ENCODE data around the gene ABHD5. TPM values are rescaled to one million over a fixed set of nuclear protein-coding genes. Genes with fewer than 3 reads are reported as not detected.
"Not testable (repeated sequence)": the region's sequence is repeated elsewhere in the genome, so short reads cannot be mapped to it uniquely, and the experiment has no call there.

ABHD5 gene
- total RNA-seq (10 to 100 TPM; 18.2 to 23.5 (median 21.2) TPM), polyA plus RNA-seq (11.2 TPM)
- long read RNA-seq, donor 1, full-length matches to known transcripts, result 38 of 46 reads
- long read RNA-seq, donor 1, partial matches to known transcripts, result 2 of 46 reads
- long read RNA-seq, donor 1, other reads (novel, unspliced or antisense), result 6 of 46 reads
- long read RNA-seq, donor 2, full-length matches to known transcripts, result 24 of 27 reads
- long read RNA-seq, donor 2, partial matches to known transcripts, result 3 of 27 reads
- long read RNA-seq, donor 2, other reads (novel, unspliced or antisense), result 0 of 27 reads
- long read RNA-seq, donor 3, full-length matches to known transcripts, result 78 of 88 reads
- long read RNA-seq, donor 3, partial matches to known transcripts, result 1 of 88 reads
- long read RNA-seq, donor 3, other reads (novel, unspliced or antisense), result 9 of 88 reads
- long read RNA-seq, donor 4, full-length matches to known transcripts, result 23 of 28 reads
- long read RNA-seq, donor 4, partial matches to known transcripts, result 3 of 28 reads
- long read RNA-seq, donor 4, other reads (novel, unspliced or antisense), result 2 of 28 reads

DNA sequence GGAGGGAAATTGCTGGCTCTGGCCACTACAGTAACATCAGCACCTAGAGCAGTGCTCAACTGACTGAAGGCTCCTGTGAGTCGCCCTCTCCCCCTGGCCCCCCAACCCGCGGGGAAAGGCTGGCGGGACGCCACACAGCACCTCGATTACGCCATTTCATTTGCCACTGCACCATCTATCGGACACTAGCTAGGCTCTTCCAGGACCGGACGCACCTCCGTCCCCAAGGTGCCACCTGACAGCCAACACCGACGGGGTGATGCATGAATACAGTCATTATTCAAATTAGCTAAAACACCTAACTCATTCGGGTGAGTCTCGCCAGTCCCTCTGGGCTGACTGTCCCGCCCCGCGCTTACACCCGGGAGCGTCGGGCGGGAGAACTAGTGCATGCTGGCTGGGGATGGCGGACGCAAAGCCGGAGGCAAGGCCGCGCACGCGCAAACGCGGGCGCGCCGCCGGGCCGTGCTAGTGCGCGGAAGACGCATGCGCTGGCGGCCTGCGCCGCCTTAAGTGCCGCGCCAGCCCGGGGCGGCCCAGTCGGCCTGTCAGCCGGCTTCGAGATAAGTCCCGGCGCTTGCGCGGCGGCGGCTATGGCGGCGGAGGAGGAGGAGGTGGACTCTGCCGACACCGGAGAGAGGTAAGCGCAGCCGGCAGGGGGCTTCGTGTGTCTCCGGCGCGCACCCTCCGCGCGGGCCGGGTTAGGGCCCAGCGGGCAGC lies at the start of gene ABHD5:
Gene ABHD5, plus strand, starts transcription at position 539 of the 720 bp plus-strand sequence. Its CDS starts 55 bp downstream, at position 594.
- WGBS, result 1% methylated on average over 71 of the region's 71 CpGs
- intact Hi-C loops (cut with DNase I), result loop anchor here in 1 of 4 donors (5.0 kb wide), 1 partner anchor 68 kb away; the partner anchor contains the start of gene ANO10

DNA sequence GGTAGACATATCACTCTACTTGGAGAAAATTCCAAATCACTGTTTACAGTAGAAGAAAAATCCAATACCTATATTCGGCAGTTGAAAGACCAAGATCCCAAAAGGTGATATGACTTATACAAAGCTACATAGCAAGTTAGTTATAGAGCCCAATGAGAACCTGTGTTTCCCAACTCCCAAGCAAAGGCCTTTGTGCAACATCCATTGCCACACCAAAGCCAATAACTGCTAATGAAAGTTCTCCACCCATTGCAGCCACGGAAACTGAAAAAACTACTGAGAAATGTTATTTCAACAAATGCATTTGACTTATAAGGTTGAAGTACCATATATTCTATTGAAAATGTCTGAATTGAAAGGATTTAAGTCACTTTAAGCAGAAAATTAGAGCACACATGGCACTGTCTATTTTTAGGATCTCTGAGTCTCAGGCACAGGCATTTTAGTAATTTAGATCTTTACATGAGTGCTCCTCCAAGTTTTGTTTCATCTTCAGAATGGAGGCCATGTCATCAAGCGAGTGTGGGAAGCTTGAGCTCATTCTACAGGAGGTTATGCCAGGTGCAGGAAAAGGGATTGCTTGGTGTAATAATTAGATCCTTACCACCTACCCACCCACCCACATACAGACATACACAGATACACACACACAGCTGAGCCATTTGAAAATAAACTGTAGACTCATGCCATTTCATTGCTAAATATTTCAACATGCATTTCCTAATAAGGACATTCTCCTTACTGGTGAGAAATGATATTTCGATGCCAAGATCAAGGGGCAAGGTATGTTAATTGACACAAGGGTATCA lies 49.2 kb upstream of the ABHD5 start:
- H3K9me3 ChIP-seq (ENCODE audit: control insufficient read depth, low read length), result no peaks in the 10 kb centered on the region
- no peak overlapping the region for H3K27ac ChIP-seq (ENCODE audit: low read length)
- WGBS, result 83% methylated on average over 4 of the region's 4 CpGs
- no peak for ATAC-seq
- no peak overlapping the region for H3K4me3 ChIP-seq (ENCODE audit: low read length)
- H3K4me1 ChIP-seq (ENCODE audit: control insufficient read depth, insufficient read depth, low read length), result no peaks in the 10 kb centered on the region
- intact Hi-C loops (cut with DNase I), result no loop called here
- no peak for DNase-seq
- H3K27me3 ChIP-seq (ENCODE audit: control insufficient read depth, insufficient read depth), result no peaks in the 10 kb centered on the region

More for the DNA sequence above, at the start of gene ABHD5:
- peak within 1 kb of the TSS; percentile 71 for H3K27ac ChIP-seq (ENCODE audit: low read length)
- ATAC-seq (peak; percentile 97 to 98), DNase-seq (peak; percentile 93 to 97 (median 97))
- H3K4me3 ChIP-seq (ENCODE audit: low read length), result peak within 1 kb of the TSS; percentile 77
- no peaks in the 10 kb centered on the region for H3K27me3 ChIP-seq (ENCODE audit: control insufficient read depth, insufficient read depth)
- H3K9me3 ChIP-seq (ENCODE audit: control insufficient read depth, low read length), result no peaks in the 10 kb centered on the region
- no peaks in the 10 kb centered on the region for H3K4me1 ChIP-seq (ENCODE audit: control insufficient read depth, insufficient read depth, low read length)

GRCh38 chr3:43644443-43644842 lies 46.3 kb upstream of the ABHD5 start:
- no peaks in the 10 kb centered on the region for H3K4me1 ChIP-seq (ENCODE audit: control insufficient read depth, insufficient read depth, low read length)
- ATAC-seq (no peak), DNase-seq (no peak)
- no peak overlapping the region for H3K4me3 ChIP-seq (ENCODE audit: low read length)
- intact Hi-C loops (cut with DNase I), result no loop called here
- no peaks in the 10 kb centered on the region for H3K27me3 ChIP-seq (ENCODE audit: control insufficient read depth, insufficient read depth)
- no peak overlapping the region for H3K27ac ChIP-seq (ENCODE audit: low read length)
- H3K9me3 ChIP-seq (ENCODE audit: control insufficient read depth, low read length), result no peaks in the 10 kb centered on the region
- WGBS, result 94% methylated on average over 2 of the region's 2 CpGs

- no peak overlapping the region for H3K27ac ChIP-seq (ENCODE audit: low read length)
- ATAC-seq, result peak in 1 of 2 donors; percentile 40
- intact Hi-C loops (cut with DNase I), result no loop called here
- no peak overlapping the region for H3K4me3 ChIP-seq (ENCODE audit: low read length)
- H3K4me1 ChIP-seq (ENCODE audit: control insufficient read depth, insufficient read depth, low read length), result no peaks in the 10 kb centered on the region
- no peaks in the 10 kb centered on the region for H3K9me3 ChIP-seq (ENCODE audit: control insufficient read depth, low read length)
- no peaks in the 10 kb centered on the region for H3K27me3 ChIP-seq (ENCODE audit: control insufficient read depth, insufficient read depth)
- no peak for DNase-seq
- 76% methylated on average over 6 of the region's 6 CpGs for WGBS
Observed at GRCh38 chr3:43647331-43648166, 43.2 kb upstream of the ABHD5 start.

DNA sequence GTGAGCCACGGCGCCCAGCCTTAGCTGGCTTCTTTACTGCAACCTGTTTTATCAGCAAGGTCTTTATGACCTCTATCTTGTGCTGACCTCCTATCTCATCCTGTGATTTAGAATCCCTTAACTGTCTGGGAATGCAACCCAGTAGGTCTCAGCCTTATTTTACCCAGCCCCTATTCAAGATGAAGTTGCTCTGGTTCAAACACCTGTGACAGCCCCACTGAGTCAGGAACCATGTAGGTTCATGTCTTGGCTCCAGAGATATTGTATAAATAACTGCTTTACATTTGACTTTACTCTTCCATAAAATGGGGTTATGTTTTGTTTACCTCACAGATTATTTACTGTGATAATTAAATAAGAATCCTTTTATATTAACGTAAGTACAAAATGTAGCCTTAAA lies 41.8 kb upstream of the ABHD5 start:
- Histone ChIP-seq H3K9me3 (ENCODE audit: control insufficient read depth, low read length) (no peaks in the 10 kb centered on the region), H3K27ac (ENCODE audit: low read length) (no peak overlapping the region), H3K4me1 (ENCODE audit: control insufficient read depth, insufficient read depth, low read length) (no peaks in the 10 kb centered on the region), H3K27me3 (ENCODE audit: control insufficient read depth, insufficient read depth) (no peaks in the 10 kb centered on the region), H3K4me3 (ENCODE audit: low read length) (no peak overlapping the region)
- ATAC-seq, result no peak
- WGBS, result 89% methylated on average over 3 of the region's 3 CpGs
- intact Hi-C loops (cut with DNase I), result no loop called here
- DNase-seq, result no peak

- WGBS, result 43% methylated on average over 6 of the region's 6 CpGs
- intact Hi-C loops (cut with DNase I), result no loop called here
- DNase-seq, result no peak
- Histone ChIP-seq H3K9me3 (ENCODE audit: control insufficient read depth, low read length) (no peaks in the 10 kb centered on the region), H3K27me3 (ENCODE audit: control insufficient read depth, insufficient read depth) (no peaks in the 10 kb centered on the region), H3K4me1 (ENCODE audit: control insufficient read depth, insufficient read depth, low read length) (no peaks in the 10 kb centered on the region), H3K4me3 (ENCODE audit: low read length) (no peak overlapping the region), H3K27ac (ENCODE audit: low read length) (no peak overlapping the region)
- ATAC-seq, result peak in 1 of 2 donors; percentile 46
Observed at GRCh38 chr3:43649365-43649968, 41.3 kb upstream of the ABHD5 start.

DNA sequence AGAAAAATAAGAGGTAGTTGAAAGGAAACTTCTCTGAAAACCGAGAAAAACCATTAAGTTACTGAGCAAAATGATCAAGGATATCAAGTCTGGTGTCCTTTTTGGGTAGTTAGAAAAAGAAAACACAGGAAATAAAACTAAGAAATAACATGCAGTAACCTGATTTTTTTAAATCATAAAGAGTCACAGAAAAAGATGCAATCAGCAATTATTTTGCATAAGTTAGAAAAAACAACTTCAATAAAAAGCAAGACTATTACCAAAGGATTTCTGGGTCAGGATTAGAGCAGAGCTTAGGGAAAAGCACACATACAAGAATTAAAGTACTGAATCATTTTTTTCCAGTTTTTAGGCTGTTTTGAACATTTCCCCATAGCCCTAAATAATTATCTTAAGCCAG lies 40.4 kb upstream of the ABHD5 start:
- no peak for ATAC-seq
- WGBS, result 69% methylated on average over 1 of the region's 1 CpG
- intact Hi-C loops (cut with DNase I), result no loop called here

DNA sequence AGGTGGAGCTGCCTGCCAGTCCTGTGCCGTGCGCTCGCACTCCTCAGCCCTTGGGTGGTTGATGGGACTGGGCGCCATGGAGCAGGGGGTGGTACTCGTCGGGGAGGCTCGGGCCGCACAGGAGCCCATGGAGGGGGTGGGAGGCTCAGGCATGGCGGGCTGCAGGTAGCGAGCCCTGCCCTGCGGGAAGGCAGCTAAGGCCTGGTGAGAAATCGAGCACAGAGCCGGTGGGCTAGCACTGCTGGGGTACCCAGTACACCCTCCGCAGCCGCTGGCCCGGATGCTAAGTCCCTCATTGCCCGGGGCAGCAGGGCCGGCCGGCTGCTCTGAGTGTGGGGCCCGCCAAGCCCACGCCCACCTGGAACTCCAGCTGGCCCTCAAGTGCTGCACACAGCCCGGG lies 34.3 kb upstream of the ABHD5 start:
- H3K4me3 ChIP-seq (ENCODE audit: low read length); H3K4me1 ChIP-seq (ENCODE audit: control insufficient read depth, insufficient read depth, low read length); ATAC-seq; DNase-seq; H3K27ac ChIP-seq (ENCODE audit: low read length); H3K9me3 ChIP-seq (ENCODE audit: control insufficient read depth, low read length); H3K27me3 ChIP-seq (ENCODE audit: control insufficient read depth, insufficient read depth); intact Hi-C loops (cut with DNase I): not testable (repeated sequence)
- 98% methylated on average over 22 of the region's 22 CpGs for WGBS

More for the DNA sequence above, 40.4 kb upstream of the ABHD5 start:
- Histone ChIP-seq H3K27ac (ENCODE audit: low read length) (no peak overlapping the region), H3K27me3 (ENCODE audit: control insufficient read depth, insufficient read depth) (no peaks in the 10 kb centered on the region), H3K4me1 (ENCODE audit: control insufficient read depth, insufficient read depth, low read length) (no peaks in the 10 kb centered on the region), H3K4me3 (ENCODE audit: low read length) (no peak overlapping the region), H3K9me3 (ENCODE audit: control insufficient read depth, low read length) (no peaks in the 10 kb centered on the region)
- DNase-seq, result no peak

GRCh38 chr3:43659250-43659880 lies 31.4 kb upstream of the ABHD5 start:
- H3K9me3 ChIP-seq (ENCODE audit: control insufficient read depth, low read length), result no peaks in the 10 kb centered on the region
- no peak overlapping the region for H3K4me3 ChIP-seq (ENCODE audit: low read length)
- intact Hi-C loops (cut with DNase I), result no loop called here
- no peaks in the 10 kb centered on the region for H3K27me3 ChIP-seq (ENCODE audit: control insufficient read depth, insufficient read depth)
- H3K27ac ChIP-seq (ENCODE audit: low read length), result no peak overlapping the region
- DNase-seq (no peak), ATAC-seq (no peak)
- 84% methylated on average over 13 of the region's 13 CpGs for WGBS
- H3K4me1 ChIP-seq (ENCODE audit: control insufficient read depth, insufficient read depth, low read length), result no peaks in the 10 kb centered on the region

Measured in right cardiac atrium (tissue), 5 donors.